GM18526 (cell line): ENCODE results near the gene CDH4.

Experiments used
- POLR2A ChIP-seq: IDR thresholded peaks from 3 replicates; pipeline ENCODE4 v1.6.1; 2011; ENCODE audit not compliant: insufficient read length; ENCODE audit errors: extremely low read depth

CDH4 gene

DNA sequence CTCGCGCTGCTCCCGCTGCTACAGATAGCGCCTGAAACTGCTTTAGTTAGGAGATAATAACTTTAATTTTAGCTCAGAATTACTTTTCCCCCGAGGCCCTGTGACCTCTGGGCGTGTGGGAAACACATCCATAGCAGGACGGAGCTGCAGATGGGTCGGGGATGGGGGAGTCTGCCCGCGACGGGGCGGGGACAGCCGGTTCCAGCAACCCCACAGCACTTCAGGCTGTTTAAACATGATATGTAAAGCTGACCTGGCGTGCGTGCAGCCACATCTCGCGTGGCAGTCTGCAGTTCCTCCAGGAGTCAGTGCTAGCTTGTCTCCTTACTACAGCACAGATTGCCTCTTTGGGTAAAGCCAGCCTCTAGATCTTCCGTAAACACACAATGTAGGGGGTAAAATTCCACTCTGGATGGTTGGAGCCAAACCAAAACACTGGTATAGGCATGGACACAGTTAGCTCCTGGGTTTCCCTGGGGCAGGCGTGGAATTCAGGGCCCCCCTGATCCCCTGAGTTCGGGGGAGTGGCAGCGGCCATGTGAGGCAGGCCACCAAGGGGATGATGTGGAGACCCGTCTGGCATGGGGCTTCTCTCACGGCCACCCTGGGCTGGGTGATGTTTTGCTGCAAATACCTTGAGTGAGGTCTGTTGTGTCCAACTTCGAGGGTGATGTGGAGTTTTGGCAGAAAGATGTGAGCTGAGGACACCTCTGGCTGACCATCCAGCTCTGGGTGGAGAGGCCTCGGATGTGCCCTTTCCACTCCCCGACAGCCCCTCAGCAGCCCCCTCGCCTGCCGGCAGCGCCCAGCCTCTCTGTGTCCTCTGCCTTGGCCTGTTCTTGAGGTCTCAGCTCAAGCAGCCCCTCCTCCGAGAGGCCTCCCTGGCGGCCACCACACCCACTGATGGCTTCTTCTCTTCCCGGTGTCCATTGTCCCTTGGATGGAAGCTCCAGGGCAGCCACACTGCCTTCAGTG, 599.2 kb downstream of the CDH4 start:
- no peak for TF ChIP-seq POLR2A

GRCh38 chr20:61852268-61853072, 600.4 kb downstream of the CDH4 start:
- TF ChIP-seq POLR2A: no peak

DNA sequence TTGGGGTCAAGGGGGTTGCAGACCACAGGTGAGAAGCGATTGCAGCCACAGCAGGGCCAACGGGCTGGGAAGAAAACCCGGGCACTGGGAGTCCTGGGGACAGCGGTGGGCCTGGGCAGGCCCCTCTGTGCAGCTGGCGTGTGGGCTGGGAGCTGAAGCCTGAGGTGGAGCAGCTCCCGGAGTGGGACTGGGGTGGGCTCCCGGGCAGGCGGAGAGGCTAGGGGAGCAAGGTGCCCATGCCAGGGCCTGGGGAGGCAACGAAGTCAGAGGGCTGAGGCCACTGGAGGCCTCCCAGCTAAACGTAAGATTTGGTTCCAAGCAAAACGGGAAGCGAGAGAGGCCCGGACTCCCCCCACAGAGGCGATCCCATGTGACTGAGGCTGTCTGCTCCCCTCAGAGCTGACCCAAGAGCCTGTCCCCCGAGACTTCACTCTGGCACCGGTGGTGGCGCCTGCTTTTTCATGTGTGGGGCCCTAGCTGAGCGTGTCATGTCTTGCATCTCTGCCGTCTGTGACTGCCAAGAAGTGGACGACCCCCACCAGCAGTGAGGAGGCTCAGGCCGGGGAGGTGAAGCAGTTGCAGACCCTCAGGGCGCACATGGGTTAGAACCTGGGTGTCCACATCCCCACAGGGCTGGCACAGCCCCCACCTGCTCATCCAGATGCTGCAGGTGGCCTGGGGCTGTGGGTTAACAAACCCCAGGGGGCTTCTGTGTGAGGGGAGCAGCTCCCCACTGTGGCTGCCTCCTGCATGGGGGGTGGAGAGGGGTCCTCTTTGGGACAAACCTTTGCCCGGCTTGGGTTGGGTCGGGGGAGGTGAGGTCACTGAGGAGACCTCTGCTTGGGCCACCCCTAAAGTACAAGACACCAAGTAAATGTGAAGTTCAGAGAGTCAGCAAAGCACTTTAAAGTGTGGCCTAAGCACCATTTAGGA, 601.3 kb downstream of the CDH4 start:
- no peak for TF ChIP-seq POLR2A

GRCh38 chr20:61855286-61855685, 603.2 kb downstream of the CDH4 start:
- TF ChIP-seq POLR2A: no peak

DNA sequence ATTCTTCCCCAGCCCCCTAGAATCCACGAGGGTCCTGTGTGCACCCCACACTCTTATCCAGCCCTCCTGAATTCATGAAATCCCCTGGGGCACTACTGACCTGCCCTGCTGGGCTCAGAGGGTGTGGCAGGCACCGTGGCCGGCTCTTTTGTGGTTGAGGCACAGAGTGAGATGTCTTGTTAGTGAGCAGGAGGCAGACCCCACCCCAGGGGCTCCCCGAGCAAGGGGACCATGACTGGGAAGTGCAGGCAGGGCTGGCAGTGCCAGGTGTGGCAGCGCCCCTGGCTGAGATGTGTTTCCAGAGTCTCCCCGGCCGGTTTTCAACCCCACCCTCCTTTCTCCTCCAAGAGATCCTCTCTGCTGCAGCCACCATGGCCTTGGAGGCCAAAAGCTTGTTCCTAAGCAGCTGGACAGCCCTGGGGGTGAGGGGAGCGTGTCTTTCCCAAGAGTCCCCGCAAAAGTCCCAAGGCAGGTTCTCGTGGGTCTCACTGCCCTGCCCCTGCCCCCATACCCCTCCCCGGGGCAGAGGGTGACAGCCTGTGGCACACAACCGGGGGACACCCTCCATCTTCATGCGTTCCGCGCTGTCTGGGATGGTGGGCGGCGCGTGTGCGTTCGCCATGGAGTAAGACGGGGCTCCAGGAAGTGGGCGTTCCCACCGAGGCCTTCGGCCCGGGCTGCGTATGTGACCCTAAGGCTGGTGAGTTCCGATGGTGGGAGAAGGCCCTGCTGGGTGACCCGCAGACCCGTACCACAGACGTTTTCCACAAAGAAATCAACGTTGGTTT, 604.8 kb downstream of the CDH4 start:
- TF ChIP-seq POLR2A: no peak

DNA sequence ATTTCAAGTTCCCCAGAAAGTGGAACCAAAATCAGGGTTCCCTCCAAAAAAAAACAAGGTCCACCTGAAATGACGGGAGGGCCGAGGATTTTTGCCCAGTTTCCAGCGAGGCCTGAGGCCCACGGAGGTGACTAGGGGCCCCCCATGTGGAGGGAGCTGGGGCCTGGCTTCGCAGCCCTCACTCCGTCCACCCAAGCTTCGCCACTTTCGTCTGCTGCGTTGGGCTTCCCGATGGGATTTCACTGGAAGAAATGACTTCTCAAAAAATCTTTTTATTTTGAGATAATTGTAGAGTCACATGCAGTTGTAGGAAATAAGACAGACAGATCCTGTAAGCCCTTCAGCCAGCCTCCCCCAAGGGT, 605.3 kb downstream of the CDH4 start:
- TF ChIP-seq POLR2A: no peak

- TF ChIP-seq POLR2A: no peak
Observed at GRCh38 chr20:61857884-61858283, 605.8 kb downstream of the CDH4 start.

GRCh38 chr20:61859767-61860166, 607.7 kb downstream of the CDH4 start:
- no peak for TF ChIP-seq POLR2A

GRCh38 chr20:61860260-61860987, 608.4 kb downstream of the CDH4 start:
- TF ChIP-seq POLR2A: no peak

DNA sequence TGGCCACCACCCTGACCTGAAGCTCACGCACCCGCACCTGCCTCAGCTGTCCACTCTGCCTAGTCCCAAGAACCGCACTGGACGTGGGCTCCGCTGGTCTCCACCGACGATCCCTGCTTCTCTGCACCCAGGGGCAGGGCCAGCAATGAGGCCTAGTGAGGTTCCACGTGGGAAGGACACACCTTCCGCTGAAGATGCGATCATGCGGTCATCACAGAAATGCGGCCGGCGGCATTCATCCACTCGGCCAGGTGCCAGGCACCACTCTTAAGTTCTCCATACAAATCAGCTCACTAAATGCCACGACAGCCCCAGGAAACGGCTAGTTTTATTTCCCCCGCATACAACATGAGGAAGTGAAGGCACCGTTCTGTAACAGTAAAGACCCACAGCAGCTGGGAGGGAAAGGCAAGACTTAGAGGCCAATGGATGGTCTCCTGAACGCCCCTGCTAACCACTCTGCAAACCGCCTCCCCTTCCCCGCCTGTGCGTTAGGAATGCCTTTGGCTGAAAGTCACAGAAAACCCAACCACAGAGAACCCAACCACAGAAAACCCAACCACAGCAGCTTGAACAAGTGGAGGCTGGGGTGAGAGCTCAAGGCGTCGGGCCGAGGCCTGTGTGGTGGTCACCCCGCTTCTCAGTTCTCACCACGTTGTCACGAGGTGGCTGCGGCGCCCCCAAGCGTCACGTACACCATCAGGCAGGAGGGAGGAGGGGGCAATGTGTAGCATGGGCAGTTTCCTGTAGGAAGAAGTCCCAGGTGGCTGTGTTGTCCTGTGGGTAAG, 609.2 kb downstream of the CDH4 start:
- no peak for TF ChIP-seq POLR2A

GRCh38 chr20:61861858-61862257, 609.8 kb downstream of the CDH4 start:
- TF ChIP-seq POLR2A: no peak

- TF ChIP-seq POLR2A: no peak
Observed at GRCh38 chr20:61862881-61863280, 610.8 kb downstream of the CDH4 start.

DNA sequence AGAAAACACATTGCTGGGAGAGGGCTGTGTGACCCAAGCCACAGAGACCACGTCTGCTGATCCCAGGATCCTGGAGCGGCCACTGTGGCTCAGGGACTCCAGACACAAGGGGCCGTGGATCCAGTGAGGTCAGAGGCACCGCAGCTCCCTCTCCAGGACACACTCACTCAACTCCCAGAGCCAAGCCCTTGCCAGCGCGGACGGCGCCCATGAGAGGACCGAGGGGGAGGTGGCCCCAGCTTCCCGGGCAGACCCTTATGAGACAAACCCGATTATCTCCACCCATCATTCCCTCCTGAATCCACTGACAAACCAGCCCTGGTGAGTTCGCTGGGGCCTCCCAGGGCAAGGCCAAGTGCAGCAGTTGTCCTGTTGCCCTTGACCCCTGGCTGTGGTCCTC, 612.4 kb downstream of the CDH4 start:
- TF ChIP-seq POLR2A: no peak
